Testis (tissue), 3 donors: Measurements from ENCODE around the gene SAPCD2. TPM values are rescaled to one million over a fixed set of nuclear protein-coding genes. Genes with fewer than 3 reads are reported as not detected.

Experiments
- DNase-seq: peaks from one replicate; pipeline ENCODE4 v3.0.0-alpha.2; 2019
- H3K27ac ChIP-seq, 2 donors: fragments of 200-600 bp; sonication (generic); one replicate each; pipeline ENCODE4 v1.5.1; 2019
- H3K27me3 ChIP-seq: fragments of 200-600 bp; sonication (generic); one replicate; pipeline ENCODE4 v1.5.1; 2019
- H3K36me3 ChIP-seq: fragments of 200-600 bp; sonication (generic); one replicate; pipeline ENCODE4 v1.5.1; 2017; ENCODE audit warnings: low read depth; ENCODE audit errors: missing control alignments
- H3K4me1 ChIP-seq: fragments of 200-600 bp; sonication (generic); one replicate; pipeline ENCODE4 v1.5.1; 2019
- H3K4me3 ChIP-seq, 2 donors: fragments of 200-600 bp; sonication (generic); one replicate each; pipeline ENCODE4 v1.5.1; 2017 to 2019
- H3K9me3 ChIP-seq: fragments of 200-600 bp; sonication (generic); one replicate; pipeline ENCODE4 v1.5.1; 2017
- CTCF ChIP-seq, 3 experiments: fragments of 450-650 bp in 2 of 3; fragments of 200-600 bp in 1 of 3; sonication (generic) in 1 of 3; IDR thresholded peaks; one replicate each; pipeline ENCODE4 v1.5.1; 2016 to 2019; ENCODE audit warnings: antibody characterized with exemption in 3 of 3, mild to moderate bottlenecking in 2 of 3, moderate library complexity in 1 of 3
- POLR2A ChIP-seq: fragments of 450-650 bp; IDR thresholded peaks from one replicate; pipeline ENCODE4 v1.6.1; 2017; ENCODE audit warnings: antibody characterized with exemption, mild to moderate bottlenecking, moderate library complexity
- WGBS, 2 donors: methylation state at CpG; one replicate each; pipeline ENCODE4 v1.1.5; 2018; 5-methylcytosine and 5-hydroxymethylcytosine counted together
- intact Hi-C: fragments of 100-400 bp; cut with DNase I; formaldehyde crosslinking; loops from one replicate; pipeline ENCODE4 v1.15.1; 2023; ENCODE audit warnings: low total_unique reads
- polyA plus RNA-seq: library from polyadenylated mRNA; stranded (reverse); fragments of 350-450 nt; fragmentation: Illumina TruSeq; extraction: RNeasy Lipid Tissue Mini Kit (QIAGEN cat#74804); gene quantifications from one replicate; pipeline ENCODE4 v1.2.3, GENCODE V29; 2014; ENCODE audit warnings: low read depth, low replicate concordance; ENCODE audit not compliant: insufficient read depth
- total RNA-seq, 2 donors: library from RNA; depleted of rRNA; stranded (reverse); fragments of >200 nt; gene quantifications; one replicate each; pipeline ENCODE4 v1.2.3, GENCODE V29; 2016

SAPCD2 gene
- total and polyA plus RNA-seq, 3 donors from 2014 or later: 0.78 to 1.7 (median 1.4) TPM

- H3K36me3 ChIP-seq: no peaks in the 10 kb centered on the region
- peak within 1 kb of the TSS in 1 of 2 donors; percentile 44 for H3K27ac ChIP-seq
- H3K27me3 ChIP-seq: no peaks in the 10 kb centered on the region
- TF ChIP-seq CTCF (IDR thresholded peaks at IDR 0.05) (no peak), POLR2A (no peak)
- H3K9me3 ChIP-seq: no peaks in the 10 kb centered on the region
- WGBS, 2 donors: 2 to 19% methylated on average over 2 to 55 of the region's 87 CpGs
- peak within 1 kb of the TSS; percentile 56 to 67 for H3K4me3 ChIP-seq
- peaks cover 17% of the 10 kb centered on the region for H3K4me1 ChIP-seq
- intact Hi-C loops: no loop called here
- DNase-seq: peak; percentile 80
Measured at GRCh38 chr9:137077010-137077747, 6.8 kb upstream of the SAPCD2 start, which contains the start of gene UAP1L1. Gene UAP1L1 (plus strand): TSS chr9:137077517. CDS start chr9:137077533, 16 bp downstream.

- Histone ChIP-seq H3K4me3 (peak overlapping the region; percentile 43 to 56), H3K27me3 (no peaks in the 10 kb centered on the region)
- intact Hi-C loops: no loop called here
Measured at GRCh38 chr9:137076636-137077009, 6.3 kb upstream of the SAPCD2 start.

GRCh38 chr9:137075275-137075775 is 5.0 kb upstream of the SAPCD2 start:
- no peaks in the 10 kb centered on the region for H3K27me3 ChIP-seq
- TF ChIP-seq POLR2A (no peak), CTCF (IDR thresholded peaks at IDR 0.05) (no peak)
- DNase-seq: no peak
- H3K4me1 ChIP-seq: peaks cover 25% of the 10 kb centered on the region
- H3K4me3 ChIP-seq: no peak overlapping the region
- 87 to 93% methylated on average over 12 of the region's 12 CpGs for WGBS, 2 donors
- H3K36me3 ChIP-seq: no peaks in the 10 kb centered on the region
- H3K27ac ChIP-seq: no peak overlapping the region
- H3K9me3 ChIP-seq: no peaks in the 10 kb centered on the region
- intact Hi-C loops: no loop called here

More at GRCh38 chr9:137076636-137077009, 6.3 kb upstream of the SAPCD2 start:
- H3K27ac ChIP-seq: peak overlapping the region in 1 of 2 donors; percentile 44
- H3K4me1 ChIP-seq: peaks cover 17% of the 10 kb centered on the region
- H3K9me3 ChIP-seq: no peaks in the 10 kb centered on the region
- no peak for DNase-seq
- no peaks in the 10 kb centered on the region for H3K36me3 ChIP-seq
- TF ChIP-seq POLR2A (no peak), CTCF (IDR thresholded peaks at IDR 0.05) (no peak)
- WGBS, 2 donors: 46 to 47% methylated on average over 15 of the region's 15 CpGs

GRCh38 chr9:137074657-137075274 is 4.4 kb upstream of the SAPCD2 start:
- Histone ChIP-seq H3K36me3 (no peaks in the 10 kb centered on the region), H3K4me1 (peaks cover 25% of the 10 kb centered on the region), H3K9me3 (no peaks in the 10 kb centered on the region), H3K4me3 (no peak overlapping the region), H3K27me3 (no peaks in the 10 kb centered on the region), H3K27ac (no peak overlapping the region)
- intact Hi-C loops: no loop called here
- 81 to 85% methylated on average over 11 to 12 of the region's 12 CpGs for WGBS, 2 donors
- no peak for TF ChIP-seq CTCF (IDR thresholded peaks at IDR 0.05)
- no peak for TF ChIP-seq POLR2A
- no peak for DNase-seq
